ENCODE data around the gene ITGB5. TPM values are rescaled to one million over a fixed set of nuclear protein-coding genes. Genes with fewer than 3 reads are reported as not detected.
A peak's percentile ranks its signal among the peaks of the same experiment; 100 is the strongest.

ITGB5 gene
- polyA plus RNA-seq, 1 experiment: 393 TPM

DNA sequence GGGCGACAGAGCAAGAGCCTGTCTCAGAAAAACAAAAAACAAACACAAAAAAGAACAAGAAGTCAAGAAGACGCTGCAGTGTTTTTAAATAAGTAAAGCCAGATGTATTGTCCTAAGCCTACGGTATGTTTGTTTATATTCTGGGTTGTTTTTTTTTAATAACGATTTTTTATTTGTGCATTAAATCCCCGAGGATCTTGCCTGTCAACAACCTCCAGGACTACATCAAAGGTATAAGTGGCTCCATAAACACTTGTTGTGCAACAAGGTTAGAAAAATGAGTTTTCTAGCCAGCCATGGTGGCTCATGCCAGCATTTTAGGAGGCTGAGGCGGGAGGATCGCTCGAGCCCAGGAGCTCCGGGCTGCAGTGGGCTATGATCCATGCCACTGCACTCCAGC, 26.1 kb downstream of the ITGB5 start:
- DNase-seq (ENCODE audit: low read depth): no peak
- CTCF ChIA-PET: no interaction called here
- TF ChIP-seq CTCF (IDR thresholded peaks at IDR 0.05; ENCODE audit: insufficient read depth, low read depth, low read length): no peak
- Histone ChIP-seq H3K27me3 (ENCODE audit: control insufficient read depth, insufficient read depth, low read length) (no peaks in the 10 kb centered on the region), H3K36me3 (ENCODE audit: control insufficient read depth, insufficient read depth, low read length) (no peaks in the 10 kb centered on the region), H3K4me3 (ENCODE audit: low read depth, low read length) (no peak overlapping the region)
- POLR2A ChIA-PET: no interaction called here

- CTCF ChIA-PET: no interaction called here
Observed at GRCh38 chr3:124860599-124860998, 26.6 kb downstream of the ITGB5 start.

DNA sequence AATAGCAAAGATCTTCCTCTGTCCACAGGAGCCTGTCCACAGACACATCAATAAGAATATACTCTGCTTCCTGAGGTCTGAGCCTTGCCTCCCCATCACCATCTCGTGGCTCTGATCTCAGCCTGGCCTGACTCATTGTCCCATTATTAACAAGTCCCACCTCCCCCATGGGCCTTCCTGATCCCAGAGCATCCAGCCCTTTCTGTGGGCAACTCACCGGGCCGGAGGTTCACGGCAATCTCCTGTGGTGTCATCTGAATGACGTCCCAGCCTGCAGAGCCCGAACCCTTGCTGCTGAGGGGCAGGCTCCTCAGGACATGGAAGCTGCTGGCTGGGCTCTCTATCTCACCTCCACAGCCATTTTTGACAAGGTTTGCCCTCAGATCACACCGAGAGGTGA, 28.1 kb downstream of the ITGB5 start:
- Histone ChIP-seq H3K36me3 (ENCODE audit: control insufficient read depth, insufficient read depth, low read length) (no peaks in the 10 kb centered on the region), H3K27me3 (ENCODE audit: control insufficient read depth, insufficient read depth, low read length) (no peaks in the 10 kb centered on the region), H3K4me3 (ENCODE audit: low read depth, low read length) (no peak overlapping the region)
- no peak for DNase-seq (ENCODE audit: low read depth)
- POLR2A ChIA-PET: no interaction called here
- no peak for TF ChIP-seq CTCF (IDR thresholded peaks at IDR 0.05; ENCODE audit: insufficient read depth, low read depth, low read length)
- CTCF ChIA-PET: interaction anchor here (1.1 kb wide), 1 partner anchor 42 kb away, joined by 5 read pairs; no protein-coding TSS in a partner anchor

More at GRCh38 chr3:124860599-124860998, 26.6 kb downstream of the ITGB5 start:
- DNase-seq (ENCODE audit: low read depth): peak; percentile 92
- POLR2A ChIA-PET: no interaction called here
- Histone ChIP-seq H3K4me3 (ENCODE audit: low read depth, low read length) (no peak overlapping the region), H3K27me3 (ENCODE audit: control insufficient read depth, insufficient read depth, low read length) (no peaks in the 10 kb centered on the region), H3K36me3 (ENCODE audit: control insufficient read depth, insufficient read depth, low read length) (no peaks in the 10 kb centered on the region)
- TF ChIP-seq CTCF (IDR thresholded peaks at IDR 0.05; ENCODE audit: insufficient read depth, low read depth, low read length): no peak

DNA sequence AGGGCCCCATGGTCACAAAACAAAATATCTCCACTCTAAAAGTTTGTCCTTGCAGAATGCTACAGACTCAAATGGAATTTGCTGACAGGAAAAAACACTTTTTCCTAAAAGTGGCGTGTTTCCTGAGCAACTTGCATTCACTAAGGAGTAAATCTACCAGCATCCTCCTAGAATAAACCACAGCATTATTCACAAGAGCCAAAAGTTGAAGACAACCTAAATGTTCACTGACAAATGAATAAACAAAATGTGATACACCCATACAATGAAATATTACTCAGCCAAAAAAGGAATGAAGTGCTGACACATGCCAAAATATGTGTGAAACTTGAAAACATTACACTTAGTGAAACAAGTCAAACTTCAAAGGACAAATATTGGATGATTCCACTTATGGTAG, 28.9 kb downstream of the ITGB5 start:
- no peak for TF ChIP-seq CTCF (IDR thresholded peaks at IDR 0.05; ENCODE audit: insufficient read depth, low read depth, low read length)
- POLR2A ChIA-PET: no interaction called here

DNA sequence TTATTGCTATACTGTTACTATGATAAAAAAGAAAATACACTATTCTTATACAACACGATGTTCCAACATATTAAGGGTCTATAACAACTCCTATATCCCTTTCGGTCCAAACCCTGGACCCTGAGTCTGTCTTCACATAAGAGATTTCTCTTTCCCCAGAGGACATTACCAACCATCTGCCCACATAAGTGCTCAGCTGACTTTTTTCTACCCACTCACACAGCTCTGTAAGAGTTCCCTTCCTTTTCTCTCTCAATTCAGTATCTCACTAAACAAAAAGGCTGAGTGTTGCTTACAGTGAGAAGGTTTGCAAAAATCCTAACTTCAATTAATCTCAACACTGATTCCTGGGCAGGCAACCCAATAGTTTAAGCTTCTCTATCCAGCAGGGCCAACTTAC, 30.5 kb downstream of the ITGB5 start:
- no peak for DNase-seq (ENCODE audit: low read depth)
- no peak for TF ChIP-seq CTCF (IDR thresholded peaks at IDR 0.05; ENCODE audit: insufficient read depth, low read depth, low read length)
- no peaks in the 10 kb centered on the region for H3K36me3 ChIP-seq (ENCODE audit: control insufficient read depth, insufficient read depth, low read length)
- H3K4me3 ChIP-seq (ENCODE audit: low read depth, low read length): no peak overlapping the region
- ChIA-PET CTCF (interaction anchor here (1.0 to 1.3 kb wide), 4 partner anchors 11 to 69 kb away, joined by 3 to 5 read pairs (median 4); no protein-coding TSS in a partner anchor), POLR2A (no interaction called here)
- H3K27me3 ChIP-seq (ENCODE audit: control insufficient read depth, insufficient read depth, low read length): no peaks in the 10 kb centered on the region

More for the DNA sequence above, 28.9 kb downstream of the ITGB5 start:
- H3K27me3 ChIP-seq (ENCODE audit: control insufficient read depth, insufficient read depth, low read length): no peaks in the 10 kb centered on the region
- no peak for DNase-seq (ENCODE audit: low read depth)
- H3K4me3 ChIP-seq (ENCODE audit: low read depth, low read length): no peak overlapping the region
- H3K36me3 ChIP-seq (ENCODE audit: control insufficient read depth, insufficient read depth, low read length): no peaks in the 10 kb centered on the region
- CTCF ChIA-PET: no interaction called here
